Measurements from ENCODE around the gene C6orf163. TPM values are rescaled to one million over a fixed set of nuclear protein-coding genes. Genes with fewer than 3 reads are reported as not detected.

Gene C6orf163
- total RNA-seq, 2 experiments from 2014 or later, result 1.4 to 2.8 TPM

DNA sequence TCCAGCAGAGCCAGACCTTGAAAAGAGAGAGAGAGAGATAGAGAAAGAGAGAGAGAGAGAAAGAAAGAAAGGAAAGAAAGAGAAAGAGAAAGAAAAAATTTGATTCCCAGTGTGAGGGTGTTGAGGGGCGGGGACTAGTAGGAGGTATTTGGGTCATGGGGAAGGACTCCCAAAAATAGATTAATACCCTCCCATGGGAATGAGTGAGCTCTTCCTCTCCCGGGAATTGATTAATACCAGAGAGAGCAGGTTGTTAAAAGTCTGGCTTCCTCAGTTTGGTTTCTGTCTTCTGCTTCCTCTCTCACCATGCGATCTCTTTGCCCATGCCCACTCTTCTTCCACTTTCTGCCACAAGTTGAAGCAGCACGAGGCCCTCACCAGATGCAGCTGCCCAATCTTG lies 34.3 kb downstream of the C6orf163 start:
- TF ChIP-seq EZH2phosphoT487 (IDR thresholded peaks at IDR 0.05; ENCODE audit: borderline replicate concordance, low read depth, low read length) (no peak), CTCF (conservative IDR thresholded peaks at IDR 0.05; ENCODE audit: low read length) (no peak)
- no peak overlapping the region for H3K4me3 ChIP-seq (ENCODE audit: low read depth, low read length, poor library complexity, severe bottlenecking)
- intact Hi-C loops (cut with micrococcal nuclease; ENCODE audit: unreplicated experiment), result no loop called here
- H3K36me3 ChIP-seq (ENCODE audit: insufficient read depth, low read length), result no peaks in the 10 kb centered on the region
- no peaks in the 10 kb centered on the region for H3K9me2 ChIP-seq (ENCODE audit: insufficient read depth, low read length)
- BruUV-seq (replicated peaks), result no TSS peak
- no peak overlapping the region for H3K4me2 ChIP-seq (ENCODE audit: low read length)
- no peaks in the 10 kb centered on the region for H3K4me1 ChIP-seq (ENCODE audit: insufficient read depth, low read length, poor library complexity, severe bottlenecking)
- ChIA-PET CTCF (ENCODE audit: unreplicated experiment) (no interaction called here), POLR2A (interaction anchor here (0.6 to 0.9 kb wide), 2 partner anchors 121 to 146 kb away, joined by 3 to 4 read pairs; no protein-coding TSS in a partner anchor)
- no peak for DNase-seq (ENCODE audit: low spot score)
- no peak overlapping the region for H2AFZ ChIP-seq (ENCODE audit: low read length)
- H4K20me1 ChIP-seq (ENCODE audit: insufficient read depth, low read length), result no peaks in the 10 kb centered on the region
- no peaks in the 10 kb centered on the region for H3K79me2 ChIP-seq (ENCODE audit: insufficient read depth, low read depth, low read length)
- H3K9me3 ChIP-seq (ENCODE audit: low read length), result no peaks in the 10 kb centered on the region
- H3K27ac ChIP-seq (ENCODE audit: low read depth, low read length, poor library complexity, severe bottlenecking), result no peak overlapping the region

GRCh38 chr6:87382861-87383260 lies 38.2 kb downstream of the C6orf163 start:
- no peak overlapping the region for H3K4me2 ChIP-seq (ENCODE audit: low read length)
- TF ChIP-seq EZH2phosphoT487 (IDR thresholded peaks at IDR 0.05; ENCODE audit: borderline replicate concordance, low read depth, low read length), result no peak
- no peak for TF ChIP-seq CTCF (conservative IDR thresholded peaks at IDR 0.05; ENCODE audit: low read length)
- H3K27ac ChIP-seq (ENCODE audit: low read depth, low read length, poor library complexity, severe bottlenecking), result no peak overlapping the region
- no peaks in the 10 kb centered on the region for H4K20me1 ChIP-seq (ENCODE audit: insufficient read depth, low read length)
- no peak overlapping the region for H2AFZ ChIP-seq (ENCODE audit: low read length)
- no peaks in the 10 kb centered on the region for H3K9me3 ChIP-seq (ENCODE audit: low read length)
- no peaks in the 10 kb centered on the region for H3K4me1 ChIP-seq (ENCODE audit: insufficient read depth, low read length, poor library complexity, severe bottlenecking)
- no peaks in the 10 kb centered on the region for H3K9me2 ChIP-seq (ENCODE audit: insufficient read depth, low read length)
- no peak overlapping the region for H3K4me3 ChIP-seq (ENCODE audit: low read depth, low read length, poor library complexity, severe bottlenecking)
- CTCF ChIA-PET (ENCODE audit: unreplicated experiment), result no interaction called here
- BruUV-seq (replicated peaks), result no TSS peak
- DNase-seq (ENCODE audit: low spot score), result no peak
- intact Hi-C loops (cut with micrococcal nuclease; ENCODE audit: unreplicated experiment), result no loop called here
- POLR2A ChIA-PET, result no interaction called here
- no peaks in the 10 kb centered on the region for H3K36me3 ChIP-seq (ENCODE audit: insufficient read depth, low read length)
- no peaks in the 10 kb centered on the region for H3K79me2 ChIP-seq (ENCODE audit: insufficient read depth, low read depth, low read length)

GRCh38 chr6:87384038-87384437 lies 39.4 kb downstream of the C6orf163 start:
- Histone ChIP-seq H3K36me3 (ENCODE audit: insufficient read depth, low read length) (no peaks in the 10 kb centered on the region), H3K9me2 (ENCODE audit: insufficient read depth, low read length) (no peaks in the 10 kb centered on the region), H4K20me1 (ENCODE audit: insufficient read depth, low read length) (no peaks in the 10 kb centered on the region), H3K4me2 (ENCODE audit: low read length) (no peak overlapping the region), H3K79me2 (ENCODE audit: insufficient read depth, low read depth, low read length) (no peaks in the 10 kb centered on the region), H3K4me3 (ENCODE audit: low read depth, low read length, poor library complexity, severe bottlenecking) (no peak overlapping the region), H3K9me3 (ENCODE audit: low read length) (no peaks in the 10 kb centered on the region), H3K4me1 (ENCODE audit: insufficient read depth, low read length, poor library complexity, severe bottlenecking) (no peaks in the 10 kb centered on the region), H2AFZ (ENCODE audit: low read length) (no peak overlapping the region; the same call in 1 of the 2 replicates), H3K27ac (ENCODE audit: low read depth, low read length, poor library complexity, severe bottlenecking) (no peak overlapping the region)
- ChIA-PET POLR2A (no interaction called here), CTCF (ENCODE audit: unreplicated experiment) (no interaction called here)
- BruUV-seq (replicated peaks), result no TSS peak
- intact Hi-C loops (cut with micrococcal nuclease; ENCODE audit: unreplicated experiment), result no loop called here
- TF ChIP-seq EZH2phosphoT487 (IDR thresholded peaks at IDR 0.05; ENCODE audit: borderline replicate concordance, low read depth, low read length), result no peak
- no peak for TF ChIP-seq CTCF (conservative IDR thresholded peaks at IDR 0.05; ENCODE audit: low read length)
- DNase-seq (ENCODE audit: low spot score), result no peak

Data from OCI-LY7 (cell line).